A673 (cell line): ENCODE results near the gene PPIC.

ENCODE experiments used
- EZH2 ChIP-seq: fragments of 200-600 bp; sonication (generic); IDR thresholded peaks from 2 replicates; pipeline ENCODE4 v1.6.1; 2017; ENCODE audit warnings: borderline replicate concordance, low read depth, mild to moderate bottlenecking, mixed read lengths, antibody characterized with exemption, low read length; ENCODE audit not compliant: poor library complexity, severe bottlenecking
- TF ChIP-seq, protein P1 (sequence below): fragments of 300-800, 200-600 bp; sonication (generic); conservative IDR thresholded peaks from 2 replicates; pipeline ENCODE4 v1.5.1; 2017; ENCODE audit warnings: low read depth, mild to moderate bottlenecking, antibody characterized with exemption, low read length, moderate library complexity, mixed read lengths

DNA sequence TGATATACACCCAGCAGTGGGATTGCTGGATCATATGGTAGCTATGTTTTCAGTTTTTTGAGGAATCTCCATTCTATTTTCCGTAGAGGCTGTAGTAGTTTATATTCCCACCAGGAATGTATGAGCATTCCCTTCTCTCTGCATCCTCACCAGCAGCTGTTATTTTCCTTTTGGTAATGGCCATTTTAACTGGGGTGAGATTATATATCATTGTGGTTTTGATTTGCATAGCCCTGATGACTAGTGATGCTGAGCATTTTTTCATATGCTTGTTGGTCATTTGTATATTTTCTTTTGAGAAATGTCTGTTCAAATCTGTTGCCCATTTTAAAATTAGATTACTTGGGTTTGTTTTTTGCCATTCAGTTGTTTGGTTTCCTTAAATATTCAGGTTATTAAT is 11.2 kb upstream of the PPIC start:
- TF ChIP-seq, protein P1, sequence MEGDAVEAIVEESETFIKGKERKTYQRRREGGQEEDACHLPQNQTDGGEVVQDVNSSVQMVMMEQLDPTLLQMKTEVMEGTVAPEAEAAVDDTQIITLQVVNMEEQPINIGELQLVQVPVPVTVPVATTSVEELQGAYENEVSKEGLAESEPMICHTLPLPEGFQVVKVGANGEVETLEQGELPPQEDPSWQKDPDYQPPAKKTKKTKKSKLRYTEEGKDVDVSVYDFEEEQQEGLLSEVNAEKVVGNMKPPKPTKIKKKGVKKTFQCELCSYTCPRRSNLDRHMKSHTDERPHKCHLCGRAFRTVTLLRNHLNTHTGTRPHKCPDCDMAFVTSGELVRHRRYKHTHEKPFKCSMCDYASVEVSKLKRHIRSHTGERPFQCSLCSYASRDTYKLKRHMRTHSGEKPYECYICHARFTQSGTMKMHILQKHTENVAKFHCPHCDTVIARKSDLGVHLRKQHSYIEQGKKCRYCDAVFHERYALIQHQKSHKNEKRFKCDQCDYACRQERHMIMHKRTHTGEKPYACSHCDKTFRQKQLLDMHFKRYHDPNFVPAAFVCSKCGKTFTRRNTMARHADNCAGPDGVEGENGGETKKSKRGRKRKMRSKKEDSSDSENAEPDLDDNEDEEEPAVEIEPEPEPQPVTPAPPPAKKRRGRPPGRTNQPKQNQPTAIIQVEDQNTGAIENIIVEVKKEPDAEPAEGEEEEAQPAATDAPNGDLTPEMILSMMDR = no peak
- no peak for TF ChIP-seq EZH2
